GM19467 (cell line): Measurements from ENCODE around the gene DYRK3.

Experiments
- ATAC-seq: cut with Tn5 transposase; IDR thresholded peaks from one replicate; pipeline ENCODE4 v1.9.1; 2021; ENCODE audit warnings: mild to moderate bottlenecking, moderate library complexity; ENCODE audit not compliant: unreplicated experiment

The DYRK3 gene

DNA sequence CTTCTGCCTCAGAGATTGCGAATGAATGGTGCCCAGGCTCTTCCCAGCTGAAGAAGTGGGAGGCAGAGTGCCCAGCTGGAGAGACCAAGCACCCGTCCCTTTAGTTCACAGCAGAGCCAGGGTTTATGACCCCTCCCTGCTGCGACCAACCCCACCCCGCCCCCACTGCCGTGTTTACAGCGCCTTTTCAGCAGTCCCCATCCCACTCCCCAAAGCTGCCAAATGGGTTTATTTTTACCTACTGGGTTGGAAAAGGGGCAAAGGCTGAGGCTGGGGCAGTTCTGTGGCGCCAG is 23.6 kb downstream of the DYRK3 start:
- ATAC-seq: no peak

DNA sequence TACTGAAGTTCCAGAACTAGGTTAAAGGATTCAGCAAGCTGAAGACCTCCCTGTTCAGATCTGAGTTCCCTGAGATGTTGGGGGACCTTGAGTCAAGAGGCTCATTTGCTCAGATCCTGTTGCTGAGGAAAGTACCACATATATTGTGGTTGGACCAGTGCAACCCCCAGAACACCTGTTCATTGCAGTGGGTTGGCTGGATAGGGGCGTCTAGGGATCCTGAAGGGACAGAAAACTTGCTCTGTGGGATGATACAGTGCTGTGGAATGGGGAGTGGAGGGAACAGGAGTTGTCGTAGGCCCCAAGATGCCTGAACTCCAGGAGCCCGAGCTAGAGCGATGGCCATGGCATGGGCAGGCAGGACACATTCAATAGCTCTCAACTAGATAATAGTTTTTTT is 24.8 kb downstream of the DYRK3 start:
- no peak for ATAC-seq

DNA sequence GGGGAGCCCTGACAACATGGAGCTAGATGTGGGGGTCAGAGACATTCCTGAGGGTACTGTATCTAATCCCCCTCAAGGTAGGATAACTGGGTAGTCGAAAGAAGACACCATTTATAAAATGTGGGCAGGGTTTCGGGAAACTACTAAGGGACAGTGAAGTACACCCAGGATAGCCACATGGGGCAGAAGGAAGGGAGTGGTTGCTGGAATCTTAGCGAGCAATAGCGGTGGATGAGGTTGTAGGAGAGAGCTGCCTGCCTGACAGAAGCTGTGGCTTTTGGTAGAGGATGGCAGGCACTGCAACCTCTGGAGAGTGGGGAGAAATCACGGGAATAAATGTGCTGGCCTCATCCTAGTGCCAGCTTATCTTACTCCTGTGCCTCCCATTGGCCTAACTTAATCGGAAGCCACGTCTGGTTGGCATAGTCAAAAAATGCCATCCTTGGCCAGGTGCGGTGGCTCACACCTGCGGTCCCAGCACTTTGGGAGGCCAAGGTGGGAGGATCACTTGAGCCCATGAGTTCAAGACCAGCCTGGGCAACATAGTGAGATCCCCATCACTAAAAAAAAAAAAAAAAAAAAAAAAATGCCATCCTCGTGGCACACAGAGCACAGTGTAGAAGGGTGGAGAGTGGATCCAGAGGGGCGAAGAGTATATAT is 26.0 kb downstream of the DYRK3 start:
- ATAC-seq: no peak

DNA sequence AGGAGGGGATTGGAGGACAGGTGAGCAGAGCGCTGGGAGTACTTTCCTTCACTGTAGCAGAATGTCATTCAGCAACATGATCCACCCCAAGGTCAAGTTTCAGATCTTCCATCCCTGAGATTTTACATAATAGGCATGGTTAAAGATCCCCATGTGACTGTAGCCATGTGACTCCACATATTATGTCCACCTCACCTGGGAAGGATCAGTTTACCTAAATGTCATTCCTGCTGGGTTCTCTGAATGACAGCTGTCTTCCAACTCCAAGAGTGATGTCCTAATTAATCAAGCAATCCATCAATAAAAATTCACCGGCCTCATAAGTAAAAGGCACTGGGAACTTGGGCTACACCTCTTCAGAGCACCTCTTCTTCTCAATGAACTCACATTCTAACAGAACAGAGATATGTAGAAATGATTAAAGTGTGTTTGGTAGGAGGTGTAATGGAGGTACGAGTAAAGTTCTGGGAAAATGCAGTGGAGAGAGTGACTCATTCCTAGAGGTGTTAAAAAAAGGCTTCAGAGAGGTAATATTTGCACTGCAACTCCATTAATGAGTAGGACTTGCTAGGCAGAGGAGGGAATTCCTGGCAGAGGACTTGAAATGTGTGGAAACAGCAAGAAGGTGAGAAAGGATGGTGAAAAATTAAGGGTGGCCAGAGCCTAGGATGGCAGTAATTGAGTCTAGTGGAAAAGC is 27.2 kb downstream of the DYRK3 start:
- no peak for ATAC-seq

DNA sequence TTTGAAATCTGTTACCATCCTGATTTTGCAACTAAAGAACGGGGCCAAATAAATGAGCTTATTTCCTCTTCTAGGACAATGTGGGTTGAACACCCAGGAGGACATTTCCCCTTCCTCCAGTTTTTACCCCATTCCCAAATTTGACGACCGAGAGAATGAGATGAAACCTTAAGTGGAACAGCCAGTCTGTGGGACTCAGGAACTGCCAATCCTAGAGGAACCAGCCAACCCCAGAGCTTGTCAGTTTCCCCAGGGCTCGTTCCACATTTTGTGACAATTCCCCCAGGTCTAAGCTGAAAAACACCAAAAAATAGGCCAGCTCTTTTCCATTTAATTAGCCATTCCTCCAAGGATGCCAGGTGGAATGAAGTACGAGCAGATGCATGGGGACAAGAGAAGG is 28.0 kb downstream of the DYRK3 start:
- no peak for ATAC-seq

DNA sequence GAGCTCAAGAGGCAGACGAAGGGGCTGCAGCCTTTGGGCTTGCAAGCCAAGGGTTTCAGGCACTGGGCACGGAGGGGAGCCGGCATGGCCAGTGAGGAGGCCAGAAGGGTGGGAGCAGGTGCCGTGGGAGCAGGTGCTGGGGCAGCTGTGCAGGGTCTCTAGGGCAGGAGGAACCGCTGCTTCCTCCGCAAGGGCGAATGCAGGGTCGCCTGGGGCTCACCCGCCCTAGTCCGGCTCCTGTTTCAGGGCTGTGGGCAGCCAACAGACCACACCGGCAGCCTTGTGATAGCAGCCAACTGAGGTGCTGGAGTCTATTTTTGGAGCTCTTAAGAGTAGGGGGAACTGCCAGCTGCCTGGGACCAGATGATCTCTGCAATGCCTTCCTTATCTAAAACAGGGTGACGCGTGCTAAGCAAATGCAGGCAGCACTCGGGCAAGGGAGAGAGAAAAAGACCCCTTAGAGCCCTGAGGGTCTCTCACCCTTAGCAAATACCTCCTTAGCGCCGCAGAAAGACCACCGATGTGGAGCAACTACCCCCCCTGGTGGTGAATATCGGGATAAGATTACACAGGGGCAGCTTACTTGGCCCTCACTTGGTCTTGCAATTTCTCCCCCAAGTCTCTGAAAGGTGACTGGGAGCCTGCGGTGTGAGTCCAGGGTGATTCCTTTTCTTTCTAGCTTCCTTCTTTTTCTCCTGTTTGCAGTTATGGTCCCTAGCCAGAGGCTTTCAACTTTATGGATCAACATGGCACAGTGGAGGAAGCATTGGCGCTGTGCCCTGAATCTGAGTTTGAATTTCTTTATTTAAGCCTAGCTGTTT is 28.7 kb downstream of the DYRK3 start:
- no peak for ATAC-seq

DNA sequence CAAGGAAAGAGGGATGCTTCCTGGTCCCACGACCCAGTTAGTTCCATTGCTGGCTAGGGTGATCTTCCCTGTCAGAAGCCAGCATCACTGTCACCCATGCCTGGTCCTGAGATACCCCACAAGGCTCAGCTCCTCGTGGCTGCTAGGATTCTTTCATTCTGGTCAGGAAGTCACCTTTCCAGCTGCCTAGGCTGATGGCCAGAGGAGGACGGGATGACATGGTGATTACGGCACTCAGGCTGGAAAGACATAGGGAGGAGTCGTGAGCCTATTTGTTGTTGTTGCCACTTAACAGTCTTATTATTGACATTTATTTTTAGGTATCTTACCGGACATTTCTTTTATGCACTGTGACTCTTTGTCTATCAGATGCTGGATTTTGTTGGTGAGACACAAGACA is 29.4 kb downstream of the DYRK3 start:
- no peak for ATAC-seq

DNA sequence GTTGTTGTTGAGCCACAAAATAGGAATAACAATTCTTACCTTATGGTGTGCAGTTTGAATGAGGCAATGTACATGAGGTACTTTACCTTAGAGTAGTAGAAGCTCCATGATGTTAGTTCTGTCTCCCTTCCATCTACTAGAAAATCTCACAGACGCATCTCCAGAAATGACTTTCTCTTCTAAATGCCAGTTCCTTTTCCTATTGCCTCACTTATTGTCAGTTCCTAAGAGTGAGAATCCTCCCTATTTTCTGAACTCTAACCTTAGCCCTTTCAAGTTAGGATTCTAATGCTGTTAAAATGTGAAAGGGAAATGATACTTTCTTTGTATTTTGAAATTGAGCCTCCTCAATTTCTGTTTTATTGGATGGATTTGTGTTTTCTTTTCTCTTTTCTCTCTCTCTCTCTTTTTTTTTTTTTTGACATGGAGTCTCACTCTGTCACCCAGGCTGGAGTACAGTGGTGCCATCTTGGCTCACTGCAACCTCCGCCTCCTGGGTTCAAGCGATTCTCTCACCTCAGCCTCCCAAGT is 30.8 kb downstream of the DYRK3 start:
- no peak for ATAC-seq

DNA sequence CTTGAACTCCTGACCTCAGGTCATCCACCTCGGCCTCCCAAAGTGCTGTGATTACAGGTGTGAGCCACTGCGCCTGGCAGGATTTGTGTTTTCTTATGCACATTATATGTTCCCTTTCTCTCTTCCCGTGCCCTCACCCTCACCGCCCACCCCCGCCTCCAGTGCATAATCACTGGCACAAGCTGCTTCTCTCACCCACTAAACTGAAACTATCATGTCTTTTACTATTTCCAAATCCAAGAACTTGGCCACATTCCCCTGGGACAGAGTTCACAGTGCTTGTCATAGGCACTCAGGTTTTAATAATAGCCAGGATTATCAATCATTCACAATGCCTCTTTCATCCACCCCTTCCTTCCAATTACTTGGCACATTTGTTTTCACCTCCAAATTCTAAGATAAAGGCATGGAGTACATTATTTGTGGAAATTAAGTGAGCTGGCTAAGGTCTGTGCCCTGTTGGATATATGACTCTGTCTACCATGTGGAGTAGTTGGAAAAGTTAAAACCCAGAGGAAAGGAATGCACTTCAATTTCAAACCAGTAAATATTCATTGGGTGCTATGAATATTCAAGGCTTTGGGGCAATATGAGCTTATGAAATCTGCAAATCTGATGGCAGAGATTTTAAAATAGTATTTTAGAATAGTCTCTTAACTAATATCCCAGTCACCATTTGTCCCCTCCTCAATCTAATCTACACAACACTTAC is 31.8 kb downstream of the DYRK3 start:
- no peak for ATAC-seq

DNA sequence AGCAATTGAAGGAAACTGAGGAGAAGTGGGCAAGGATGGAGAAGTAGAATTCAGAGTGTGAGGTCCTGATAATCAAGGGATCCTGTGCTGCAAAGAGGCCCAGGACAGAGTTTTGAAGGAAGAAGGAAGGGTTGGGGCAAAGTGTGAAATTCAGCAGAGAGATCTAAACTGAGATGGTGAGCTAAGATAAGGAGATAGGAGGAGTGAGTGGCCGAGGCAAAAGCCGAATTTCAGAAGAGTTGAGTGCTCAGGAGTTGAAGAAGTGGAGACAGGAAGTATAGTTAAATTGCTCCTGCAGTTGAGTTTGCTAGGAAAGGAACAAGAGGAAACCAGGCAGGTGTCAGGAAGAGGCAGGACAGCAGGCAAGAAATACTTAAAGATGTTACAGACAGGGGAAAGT is 33.0 kb downstream of the DYRK3 start:
- no peak for ATAC-seq

DNA sequence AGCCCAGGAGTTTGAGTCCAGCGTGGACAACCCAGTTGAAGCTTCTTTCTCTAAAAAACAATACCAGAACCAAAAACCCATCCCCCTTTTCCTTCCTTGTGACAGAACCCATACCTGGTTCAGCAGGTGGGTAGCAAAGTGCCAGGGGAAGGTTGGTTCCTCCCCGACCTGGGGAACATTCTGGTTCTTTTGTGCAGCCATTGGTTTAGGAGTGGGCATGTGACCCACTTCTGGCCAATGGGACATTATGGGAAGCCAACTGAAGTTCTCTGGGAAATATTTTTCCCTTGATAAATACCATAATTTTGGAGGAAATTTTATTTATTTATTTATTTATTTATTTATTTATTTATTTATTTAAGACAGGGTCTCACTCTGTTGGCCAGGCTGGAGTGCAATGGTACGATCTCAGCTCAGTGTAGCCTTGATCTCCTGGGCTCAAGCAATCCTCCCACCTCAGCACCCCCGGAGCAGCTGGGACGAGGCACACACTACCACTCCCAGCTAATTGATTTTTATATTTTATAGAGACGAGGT is 33.6 kb downstream of the DYRK3 start:
- no peak for ATAC-seq

DNA sequence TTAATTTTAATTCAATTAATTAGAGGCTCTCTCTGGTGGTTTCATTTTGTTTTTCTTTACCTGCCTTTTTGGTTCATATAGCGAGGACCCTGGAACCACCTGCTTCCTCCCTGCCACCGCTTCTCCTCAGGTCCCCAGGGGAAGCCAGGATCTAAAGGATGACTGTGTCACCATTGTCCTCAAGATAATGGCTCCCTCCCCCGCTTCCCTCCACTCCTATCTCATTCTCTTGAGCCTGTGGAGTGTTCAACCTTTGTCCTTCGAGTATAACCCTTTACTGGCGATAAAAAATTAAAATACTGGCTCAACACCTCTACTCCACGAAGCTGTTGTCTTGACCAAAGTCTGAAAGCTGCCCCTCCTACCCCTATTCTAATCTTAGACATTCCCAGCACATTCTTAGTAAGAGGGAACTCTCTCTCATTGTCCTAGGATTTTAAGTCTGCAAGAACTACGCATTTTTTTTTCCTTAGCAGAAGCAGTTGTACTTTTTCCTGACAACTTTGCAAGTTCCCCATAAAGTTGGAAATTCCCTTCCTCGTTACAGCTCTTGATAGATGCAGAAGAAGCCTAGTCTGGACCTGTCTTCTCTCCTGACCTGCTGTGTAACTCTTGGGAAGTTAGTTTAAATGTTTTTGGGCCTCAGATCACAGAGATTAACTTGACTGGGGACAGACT is 36.8 kb downstream of the DYRK3 start:
- no peak for ATAC-seq

DNA sequence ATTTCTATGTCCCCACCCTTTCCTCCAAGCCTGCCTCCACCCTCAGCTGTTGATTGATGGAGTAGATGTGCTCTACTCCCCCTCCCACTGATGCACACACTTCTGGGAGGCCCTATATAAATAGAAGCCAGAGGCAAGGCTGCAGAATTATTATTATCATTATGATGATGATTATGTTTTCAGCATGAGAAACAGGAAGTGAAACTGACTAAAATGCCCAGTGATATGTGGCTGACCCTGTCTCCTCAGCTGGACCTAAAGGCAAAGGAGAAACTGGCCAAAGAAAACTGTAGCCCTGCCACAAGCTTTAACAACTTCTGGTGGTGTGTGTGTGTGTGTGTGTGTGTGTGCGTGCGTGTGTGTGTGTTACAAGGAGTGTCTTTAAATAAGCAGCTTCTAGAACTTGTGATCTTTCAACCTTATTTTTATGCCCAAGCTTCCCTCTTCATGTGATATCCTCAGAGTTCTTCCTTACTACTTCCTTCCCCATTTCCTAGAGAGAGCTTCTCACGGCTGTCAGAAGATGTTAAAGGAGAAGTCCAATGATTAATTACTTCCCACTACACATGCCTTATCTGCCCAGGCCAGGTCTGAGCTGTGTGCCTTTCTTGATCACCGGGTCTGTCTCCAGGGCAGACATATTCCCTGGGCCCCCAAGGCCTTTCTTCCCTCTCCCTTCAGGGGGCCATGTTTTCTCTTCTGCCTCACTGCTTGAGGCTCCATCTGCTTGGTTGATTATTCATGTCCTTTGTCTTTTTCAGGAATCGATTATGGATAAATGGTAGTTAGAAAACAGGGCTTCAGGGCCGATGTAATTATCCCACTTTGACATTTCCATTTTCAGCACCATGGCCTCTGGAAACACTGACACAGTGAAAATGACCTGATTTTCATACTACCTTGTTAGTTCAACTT is 37.8 kb downstream of the DYRK3 start:
- ATAC-seq: no peak

DNA sequence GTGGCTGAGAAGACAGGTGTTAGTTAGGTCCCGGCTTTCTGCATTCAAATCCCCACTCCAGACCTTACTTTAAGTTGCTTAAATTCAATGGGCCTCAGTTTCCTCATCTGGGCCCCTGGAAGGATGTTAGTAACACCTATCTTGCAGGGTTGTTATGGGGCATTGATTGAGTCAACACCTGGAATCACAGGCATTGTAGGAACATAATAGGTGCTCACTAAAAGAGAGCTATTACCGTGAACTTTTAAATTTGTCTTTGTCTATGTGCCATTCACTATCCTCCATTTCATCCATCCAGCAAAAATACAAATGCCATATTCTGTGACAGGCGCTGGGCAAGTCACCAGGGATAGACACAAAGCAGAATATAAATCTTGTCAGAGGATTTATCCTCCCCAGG is 38.9 kb downstream of the DYRK3 start:
- no peak for ATAC-seq

DNA sequence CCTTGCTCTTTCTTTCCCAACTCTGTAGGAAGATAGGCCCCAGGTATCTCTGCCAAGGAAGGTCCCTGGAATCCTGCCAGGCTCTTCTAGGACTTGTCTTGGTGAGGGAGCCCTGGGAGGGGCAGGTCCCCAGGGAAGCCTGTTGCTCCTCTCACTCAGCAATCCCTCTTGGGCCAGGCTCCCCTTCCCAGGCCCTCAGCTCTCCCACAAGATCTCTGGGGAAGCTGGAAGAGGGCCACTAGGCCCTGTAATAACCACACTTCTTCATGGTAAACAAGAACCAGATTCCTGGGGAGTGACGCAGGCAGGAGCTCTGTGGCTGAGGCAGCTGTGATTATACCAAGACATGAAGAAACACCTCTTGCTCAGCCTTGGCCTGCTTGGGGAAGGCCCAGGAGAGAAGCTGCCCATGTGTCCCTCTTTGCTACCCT is 39.4 kb downstream of the DYRK3 start:
- no peak for ATAC-seq

DNA sequence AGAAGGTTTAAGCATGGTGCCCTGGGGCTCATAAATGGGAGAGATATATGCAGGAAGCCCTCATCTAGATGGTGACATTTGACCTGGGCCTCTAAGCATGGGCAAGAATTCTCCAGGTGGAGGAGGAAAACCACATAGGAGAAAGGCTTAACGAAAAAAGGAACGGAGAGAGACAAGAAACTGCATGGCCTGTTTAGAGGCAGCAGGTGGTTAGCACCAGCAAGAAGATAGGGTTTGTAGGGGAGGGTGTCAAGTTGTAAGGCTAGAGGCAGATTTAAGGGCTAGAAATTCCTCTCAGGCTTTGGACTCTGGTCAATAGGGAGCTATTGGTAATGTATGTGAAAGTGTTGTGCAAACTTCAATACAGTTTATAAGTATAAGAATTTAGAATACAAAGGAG is 41.2 kb downstream of the DYRK3 start:
- no peak for ATAC-seq

DNA sequence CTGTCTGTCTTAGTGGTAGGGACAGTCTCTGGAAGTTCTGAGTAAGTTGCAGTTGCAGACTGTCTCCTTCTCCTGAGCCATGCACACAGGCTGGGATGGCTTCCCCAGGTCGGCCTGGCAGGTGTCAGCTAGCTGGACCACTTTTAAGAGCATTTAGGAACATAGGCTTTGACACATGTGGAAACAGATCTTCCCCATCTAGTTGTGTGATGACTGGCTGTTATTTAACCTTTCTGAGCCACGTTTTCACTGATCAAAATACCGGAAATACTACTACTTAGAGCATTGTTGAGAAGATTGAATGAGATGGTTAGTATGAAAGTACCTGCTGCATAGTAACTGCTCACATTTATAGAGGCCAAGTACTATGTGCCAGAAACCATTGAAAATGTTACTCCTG is 43.2 kb downstream of the DYRK3 start:
- no peak for ATAC-seq

DNA sequence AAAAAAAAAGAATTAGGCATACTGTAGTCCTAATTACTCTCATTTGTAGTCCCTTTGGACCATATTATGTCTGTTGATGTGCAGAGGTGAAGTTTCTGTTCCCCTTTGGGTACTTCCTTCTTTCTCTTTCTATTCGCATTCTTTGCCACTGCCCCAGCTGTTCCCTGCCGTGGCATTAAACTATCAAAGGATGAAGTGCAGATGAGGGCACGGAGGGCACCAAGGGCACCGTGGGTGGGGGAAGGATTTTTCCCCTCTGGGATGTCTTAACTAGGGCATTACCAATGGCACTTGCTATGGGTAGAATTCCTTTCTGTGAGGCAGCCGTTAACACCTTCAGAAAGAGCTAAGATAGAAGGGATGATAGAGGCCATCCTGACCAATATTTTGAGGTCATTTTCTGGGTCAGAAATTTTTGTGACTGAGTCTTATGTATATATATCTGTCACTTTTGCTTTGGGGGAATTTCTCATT is 44.4 kb downstream of the DYRK3 start:
- ATAC-seq: peak; percentile 78

DNA sequence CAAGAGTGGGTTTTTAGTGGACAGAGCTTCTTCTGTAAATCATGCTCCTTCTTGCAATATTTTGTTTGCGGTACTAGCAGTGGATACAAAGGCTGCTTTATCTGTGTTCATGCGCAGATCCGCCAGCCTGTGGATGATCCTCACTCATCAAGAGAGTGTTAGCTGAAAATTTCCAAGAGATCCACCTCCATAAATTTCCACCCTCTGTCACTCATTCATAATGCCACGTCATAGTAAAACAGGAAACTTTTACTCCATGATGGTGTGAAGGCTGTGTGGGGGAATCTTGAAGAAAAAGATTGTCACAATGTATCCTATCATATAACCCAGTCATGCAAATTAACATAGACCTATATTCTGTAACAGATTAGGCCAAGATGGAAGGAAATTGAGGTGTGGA is 44.9 kb downstream of the DYRK3 start:
- no peak for ATAC-seq
